Activated CD4-positive, alpha-beta T cell treated with anti-CD3 and anti-CD28 coated beads, Interleukin-2, Interleukin-6, amounts not matched to agents 100 ng/mL and 50 ng/mL, durations not matched to agents 16 hours and 8 hours (primary cell): ENCODE data around the gene AGO1.
"Not testable (repeated sequence)": the region's sequence is repeated elsewhere in the genome, so short reads cannot be mapped to it uniquely, and the experiment has no call there.

Experiments used
- DNase-seq: peaks from one replicate; pipeline ENCODE4 v3.0.0-alpha.2; 2020

Gene AGO1

DNA sequence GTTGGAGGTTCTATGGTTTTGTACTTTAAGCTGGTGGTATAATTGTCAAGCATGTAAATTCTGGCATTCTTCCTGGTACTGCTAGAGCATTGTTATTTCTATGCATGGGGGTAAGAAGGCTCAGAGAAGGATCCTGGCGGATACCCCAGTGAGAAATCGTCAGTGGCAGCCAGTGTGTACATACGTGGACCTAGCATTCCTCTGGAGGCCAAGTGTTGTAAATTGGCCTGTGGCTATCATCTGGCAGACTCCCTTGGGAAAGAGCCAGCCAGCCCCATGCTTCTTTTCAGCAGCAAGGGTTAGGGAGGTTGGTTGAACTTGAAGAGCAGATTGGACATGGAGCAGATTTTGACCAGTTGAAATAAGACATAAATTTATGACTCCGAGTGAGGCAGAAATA is 42.7 kb downstream of the AGO1 start:
- no peak for DNase-seq

DNA sequence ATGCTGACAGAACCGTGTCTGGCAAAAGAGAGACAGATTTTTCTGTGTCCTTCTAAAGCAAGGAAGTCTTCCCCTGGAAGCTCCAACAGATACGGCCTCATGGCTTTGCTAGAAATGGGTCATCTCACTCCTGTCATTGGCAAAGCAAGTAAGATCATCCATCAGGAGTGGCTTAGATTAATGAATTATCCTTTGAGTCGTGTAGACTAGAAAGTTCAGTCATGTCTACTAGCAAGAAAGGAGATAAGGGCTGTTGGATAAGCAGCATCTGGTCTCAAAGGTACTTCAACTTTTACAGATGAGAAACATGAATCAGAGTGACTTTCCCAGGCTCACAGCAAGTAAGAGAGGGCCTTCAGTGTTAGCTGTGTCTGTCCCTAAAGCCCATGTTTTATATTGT is 44.5 kb downstream of the AGO1 start:
- DNase-seq = no peak

DNA sequence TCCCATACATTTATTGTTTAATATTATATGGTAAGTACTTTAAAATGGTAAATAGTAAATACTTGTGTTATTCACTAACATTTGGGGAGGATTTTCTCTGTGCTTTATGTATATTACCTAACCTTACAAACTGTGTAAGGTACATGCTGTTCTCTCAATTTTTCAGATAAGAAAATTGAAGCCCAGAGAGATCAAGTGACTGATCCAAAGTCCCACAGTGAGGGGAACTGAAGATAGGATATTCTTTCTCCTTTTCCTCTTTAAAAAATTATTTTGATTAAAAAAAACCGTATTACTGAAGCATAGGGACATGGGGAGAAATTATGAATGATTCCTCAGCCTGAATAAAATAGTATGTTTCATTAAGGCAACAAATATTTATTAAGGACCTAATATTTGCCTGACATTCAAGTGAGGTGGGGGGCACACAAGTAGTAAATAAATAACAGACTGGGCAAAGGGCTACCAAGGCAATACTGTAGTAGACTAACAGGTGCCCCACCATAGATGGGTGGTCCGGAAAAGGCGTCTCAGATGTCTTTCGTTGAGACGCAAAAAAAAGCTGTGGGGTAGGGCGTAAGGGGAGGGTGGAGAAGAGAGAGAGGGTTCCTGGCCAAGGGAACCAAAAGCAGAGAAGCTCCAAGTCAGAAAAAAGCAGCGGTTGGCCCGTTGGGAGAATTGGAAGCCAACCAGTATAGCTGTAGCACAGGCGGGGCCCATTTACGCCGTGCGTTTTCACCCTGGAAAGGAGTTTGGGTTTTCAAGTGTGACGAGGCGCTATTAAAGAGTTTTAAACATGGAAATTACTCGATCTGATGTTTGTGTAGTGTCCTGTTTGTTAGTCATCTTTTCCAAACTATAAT is 47.0 kb downstream of the AGO1 start:
- peak; percentile 38 for DNase-seq

DNA sequence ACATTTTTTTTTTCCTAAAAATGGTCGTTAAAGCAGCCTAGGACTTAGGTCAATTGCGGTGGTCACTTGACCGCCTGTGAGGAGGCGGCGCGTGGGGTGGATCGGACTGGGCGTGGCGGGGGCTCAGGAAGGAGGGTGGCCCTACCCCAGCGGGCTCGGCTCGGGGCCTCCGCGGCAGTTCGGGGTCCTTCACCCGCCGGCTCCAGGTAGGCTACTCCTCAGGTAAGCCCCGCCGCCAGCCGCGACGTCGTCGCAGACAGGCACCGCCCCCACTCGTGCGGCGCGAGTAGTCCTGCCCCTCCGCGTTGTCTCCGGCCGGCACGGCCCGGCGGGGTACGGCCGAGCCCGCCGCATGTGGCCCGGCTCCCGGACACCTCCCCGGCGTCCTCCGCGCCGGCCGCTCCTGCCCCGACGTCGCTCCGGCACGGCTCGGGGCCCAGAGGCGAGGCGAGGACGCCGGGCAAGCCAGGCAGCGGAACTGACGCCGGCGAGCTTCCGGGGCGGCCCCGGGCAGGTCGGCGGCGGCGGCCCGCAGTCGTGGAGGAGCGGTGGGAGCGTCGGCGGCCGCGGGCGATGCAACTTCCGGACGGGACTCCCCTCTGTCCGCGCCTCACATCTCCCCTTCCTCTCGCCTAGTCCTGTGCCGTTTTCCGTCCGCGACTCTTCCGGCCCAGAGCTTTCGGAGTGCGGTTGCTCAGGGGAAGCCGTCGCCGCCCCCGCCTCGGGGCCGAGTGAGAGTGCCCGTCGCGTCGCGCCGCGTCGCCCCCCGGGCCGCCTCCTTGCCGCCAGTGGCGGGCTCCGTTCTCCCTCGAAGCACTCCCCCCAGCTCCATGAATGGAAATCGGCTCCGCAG is 47.8 kb downstream of the AGO1 start, which contains the start of gene AGO3:
Gene AGO3 (plus strand): TSS at position 513 of the 853 bp plus-strand sequence. CDS start 322 bp downstream, at position 835.
- peak; percentile 92 for DNase-seq

DNA sequence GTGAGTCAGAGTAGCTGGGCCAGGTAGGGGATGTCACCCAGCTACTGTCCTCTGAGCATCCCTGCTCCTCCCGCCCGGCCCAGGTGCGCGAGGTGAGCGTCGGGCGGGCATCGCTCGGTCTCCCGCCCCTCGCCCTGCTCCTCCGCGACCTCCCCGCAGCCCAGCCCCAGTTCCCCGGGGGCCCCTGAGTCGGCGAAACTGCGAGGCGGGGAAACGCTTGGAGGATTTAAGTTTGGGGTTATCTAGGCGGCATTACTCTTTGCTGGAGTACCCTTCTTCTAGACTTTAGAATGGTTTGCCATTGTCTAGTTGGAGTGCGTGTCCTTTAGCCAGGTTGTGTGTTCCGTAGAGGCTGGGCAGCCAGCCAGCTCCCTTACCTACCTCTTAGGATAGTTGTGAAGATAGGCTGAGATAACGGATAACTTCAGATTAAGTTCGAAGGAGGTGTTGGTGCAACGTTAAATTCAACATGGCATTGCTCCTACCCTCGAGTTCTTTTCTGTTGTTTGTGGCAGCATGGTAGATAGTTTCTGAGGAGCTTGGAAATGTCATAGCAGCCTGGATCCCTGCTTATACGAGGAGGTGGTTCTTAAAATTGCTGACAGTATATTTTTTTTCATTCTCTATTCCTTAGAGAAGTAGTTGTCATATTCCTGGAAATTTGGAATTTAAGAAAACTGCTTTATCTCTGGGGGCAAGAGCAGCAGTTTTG is 48.6 kb downstream of the AGO1 start:
- DNase-seq = no peak

DNA sequence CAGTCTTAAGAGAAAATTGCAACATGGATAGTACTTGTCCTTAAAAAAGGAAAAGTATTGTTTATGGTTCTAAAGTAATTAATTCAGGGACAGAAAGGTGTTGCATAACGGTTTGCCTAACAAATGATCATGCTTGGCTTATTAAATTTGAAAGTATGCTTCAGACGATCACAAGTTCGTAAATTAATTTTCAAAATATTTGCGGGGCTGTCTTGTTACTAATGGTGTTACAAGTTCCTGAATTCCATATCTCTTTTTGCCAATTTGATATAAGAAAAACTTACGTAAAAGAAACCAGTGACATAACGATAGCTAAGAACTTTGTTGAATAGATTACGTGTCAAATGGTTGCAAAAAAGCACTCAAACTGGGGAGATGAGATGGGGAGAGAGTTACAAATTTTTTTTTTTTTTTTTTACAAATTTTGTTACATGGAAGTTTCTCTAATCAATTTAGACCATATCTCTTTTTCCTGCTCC is 49.2 kb downstream of the AGO1 start:
- no peak for DNase-seq

DNA sequence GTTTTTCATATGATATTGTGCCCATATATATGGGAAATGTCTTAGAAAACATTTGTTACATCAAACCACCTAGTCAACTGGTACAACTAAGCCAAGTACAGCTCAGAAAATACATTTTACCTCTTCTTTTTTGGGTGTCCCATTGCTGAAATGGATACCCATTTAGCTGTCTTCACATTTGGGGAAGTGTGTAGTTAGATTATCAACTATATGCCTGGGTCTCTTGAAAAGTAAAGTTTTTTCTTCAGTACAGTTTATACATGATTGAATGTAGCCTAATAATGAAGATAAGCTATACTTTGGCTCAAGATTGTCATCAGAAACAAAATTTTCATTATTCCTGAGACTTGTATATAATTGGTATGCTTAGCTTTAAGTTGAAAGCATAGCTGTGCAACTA is 49.9 kb downstream of the AGO1 start:
- DNase-seq = no peak

DNA sequence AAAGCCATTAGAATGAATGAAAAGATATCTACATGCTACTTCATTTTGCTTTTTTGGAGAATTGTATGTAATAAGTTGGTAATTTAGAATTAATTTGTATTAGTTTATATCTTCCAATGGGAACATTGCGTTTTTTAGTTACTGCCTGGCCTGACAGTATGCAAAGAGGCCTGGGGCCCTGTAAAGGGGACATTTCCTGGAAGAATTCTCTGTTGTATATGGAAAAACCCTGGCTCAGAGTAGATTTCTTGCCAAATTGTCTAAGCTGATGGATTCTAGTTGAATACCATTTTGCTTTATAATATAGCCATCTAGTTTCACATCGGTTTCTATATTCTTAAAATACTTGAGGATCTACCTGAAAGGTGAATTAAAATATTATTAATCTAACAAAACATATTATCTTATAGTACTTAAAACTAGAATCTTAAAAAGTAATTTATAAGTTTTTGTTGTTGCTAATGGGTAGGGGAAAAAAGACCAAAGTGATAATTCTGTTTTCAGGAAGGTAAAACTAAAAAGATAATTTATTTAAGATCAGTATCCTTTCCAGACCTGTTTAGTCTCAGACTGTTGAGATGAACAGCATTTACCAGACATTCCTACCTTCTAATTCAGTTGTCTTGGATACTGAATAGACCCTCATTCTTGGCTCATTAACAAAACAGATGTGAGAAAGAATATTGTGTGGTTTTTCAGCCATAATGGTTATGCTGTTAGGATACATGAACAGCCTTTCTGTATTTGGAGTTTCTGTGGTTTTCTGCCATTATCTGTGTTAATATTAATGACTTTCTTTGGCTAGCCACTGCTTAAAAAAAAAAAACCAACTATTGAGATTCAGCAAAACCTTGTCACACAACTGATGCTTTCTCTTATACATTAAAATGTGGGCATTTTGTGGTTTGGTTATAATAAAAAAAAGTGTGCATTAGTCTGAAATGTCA is 52.7 kb downstream of the AGO1 start:
- no peak for DNase-seq

DNA sequence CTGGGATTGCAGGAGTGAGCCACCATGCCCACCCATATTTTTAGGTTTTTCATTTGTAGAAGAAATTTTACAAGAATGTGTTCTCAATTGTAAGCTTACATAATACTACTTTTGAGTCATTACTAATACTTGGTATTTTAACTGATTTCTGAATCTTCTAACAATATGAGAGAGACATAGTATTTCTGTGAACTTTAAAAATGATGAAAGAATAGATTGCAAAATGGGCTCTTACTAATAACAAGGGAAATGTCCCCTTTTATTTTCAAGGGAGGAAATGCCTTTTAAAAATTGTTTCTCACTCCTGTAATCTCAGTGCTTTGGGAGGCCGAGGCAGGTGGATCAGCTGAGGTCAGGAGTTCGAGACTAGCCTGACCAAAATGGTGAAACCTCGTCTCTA is 53.8 kb downstream of the AGO1 start:
- no peak for DNase-seq

DNA sequence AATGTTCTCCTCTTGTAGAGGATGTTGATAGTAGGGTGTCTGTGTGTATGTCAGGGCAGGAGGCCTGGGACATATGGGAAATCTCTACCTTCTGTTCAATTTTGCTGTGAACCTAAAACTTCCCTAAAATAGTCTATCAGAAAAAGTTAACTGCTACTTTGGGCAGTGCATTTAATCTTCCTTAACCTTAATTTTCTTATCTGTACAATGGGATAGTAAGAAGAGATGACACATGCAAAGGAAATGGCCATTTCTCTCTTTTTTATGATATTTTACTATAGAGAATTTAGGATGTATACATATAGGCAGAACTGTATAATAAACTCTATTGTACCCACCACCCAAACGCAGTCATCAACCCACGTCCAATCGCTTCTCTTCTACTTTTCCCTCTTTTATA is 56.5 kb downstream of the AGO1 start:
- DNase-seq = no peak

DNA sequence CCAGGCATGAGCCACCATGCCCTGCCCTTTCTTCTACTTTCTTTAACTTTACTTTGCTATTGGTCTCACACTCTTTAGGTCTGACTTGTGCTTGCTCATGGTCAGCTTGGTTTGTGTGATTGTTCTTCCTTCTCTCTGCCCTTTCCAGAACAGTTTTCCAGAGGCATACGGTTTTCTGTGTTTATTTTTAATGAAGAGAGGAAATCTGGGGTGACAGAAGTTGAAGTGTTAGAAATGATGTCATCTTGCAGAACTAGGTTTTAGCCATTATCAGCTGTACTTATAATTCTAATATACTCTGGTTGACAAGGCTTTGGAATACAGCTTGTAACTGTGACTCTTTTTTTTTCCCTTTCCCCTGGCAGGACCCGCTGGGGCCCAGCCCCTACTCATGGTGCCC is 62.3 kb downstream of the AGO1 start:
- no peak for DNase-seq

DNA sequence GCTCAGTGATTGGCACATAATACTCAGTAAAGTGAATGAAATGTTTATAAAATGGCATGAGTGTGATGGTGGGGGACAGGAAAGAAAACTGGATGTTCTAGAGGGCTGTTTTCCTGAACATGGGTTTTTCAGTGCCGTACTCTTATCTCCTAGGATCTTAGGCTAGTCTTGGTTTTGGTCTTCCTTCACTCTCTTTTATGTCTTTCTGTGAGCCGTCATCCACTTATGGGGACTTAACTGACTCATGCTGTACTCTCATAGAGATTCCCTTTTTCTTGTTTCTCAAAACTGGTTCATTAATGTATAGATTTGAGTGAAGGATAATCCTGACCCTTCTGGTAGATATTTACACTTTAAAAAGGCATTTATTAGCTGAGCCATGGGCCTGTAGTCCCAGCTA is 64.5 kb downstream of the AGO1 start:
- peak; percentile 28 for DNase-seq

DNA sequence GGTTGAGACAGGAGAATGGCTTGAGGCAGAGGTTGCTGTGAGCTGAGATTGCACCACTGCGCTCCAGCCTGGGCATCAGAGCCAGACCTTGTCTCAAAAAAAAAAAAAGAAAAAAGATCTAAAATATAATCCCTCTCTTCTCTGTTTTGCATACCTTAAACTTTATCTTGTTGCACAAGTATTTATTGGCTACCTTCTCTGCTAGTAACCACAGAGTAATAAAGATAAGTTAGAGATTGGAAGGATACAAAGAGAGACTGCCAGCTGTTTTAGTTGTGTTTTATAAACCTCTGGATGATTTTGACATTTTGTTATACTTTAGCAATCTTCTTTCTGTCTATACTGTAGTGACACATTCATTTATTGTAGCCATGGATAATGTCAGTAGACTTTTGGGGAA is 75.5 kb downstream of the AGO1 start:
- DNase-seq = no peak

DNA sequence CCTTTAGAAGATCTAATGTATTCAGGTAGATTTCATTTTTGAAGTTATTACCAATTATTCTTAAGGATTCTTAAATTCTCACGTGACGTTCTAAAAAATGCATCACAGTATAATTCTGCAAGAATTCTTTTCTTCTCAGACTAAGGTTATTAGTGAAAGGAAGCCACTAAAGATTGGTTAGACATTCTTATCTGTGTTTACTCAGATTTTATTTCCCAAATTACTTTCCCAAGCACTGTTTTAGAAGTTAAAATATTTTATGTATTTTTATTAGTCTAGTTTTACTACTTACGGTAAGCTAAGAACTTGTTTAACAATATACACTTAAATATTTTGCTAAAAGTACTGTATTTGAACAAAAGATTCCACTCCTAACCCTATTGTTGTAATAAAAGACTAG is 76.3 kb downstream of the AGO1 start:
- no peak for DNase-seq

DNA sequence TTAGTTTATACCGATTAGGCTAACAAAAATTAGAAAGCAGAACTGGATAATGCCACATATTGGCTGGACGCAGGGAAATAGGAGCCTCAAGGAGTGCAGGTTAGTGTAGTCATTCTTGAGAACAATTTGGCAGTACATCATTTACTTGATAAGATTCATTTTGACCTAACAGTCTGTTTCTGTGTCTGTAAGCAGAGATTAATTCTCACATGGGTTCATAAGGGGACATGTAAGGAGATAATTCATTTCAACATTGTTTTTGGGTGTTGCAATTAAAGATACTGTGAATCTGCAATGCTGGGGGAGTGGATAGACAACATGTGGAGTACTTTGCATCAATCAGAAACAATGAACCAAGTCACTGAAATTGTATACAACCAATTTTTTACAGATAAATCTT is 79.9 kb downstream of the AGO1 start:
- DNase-seq = no peak

DNA sequence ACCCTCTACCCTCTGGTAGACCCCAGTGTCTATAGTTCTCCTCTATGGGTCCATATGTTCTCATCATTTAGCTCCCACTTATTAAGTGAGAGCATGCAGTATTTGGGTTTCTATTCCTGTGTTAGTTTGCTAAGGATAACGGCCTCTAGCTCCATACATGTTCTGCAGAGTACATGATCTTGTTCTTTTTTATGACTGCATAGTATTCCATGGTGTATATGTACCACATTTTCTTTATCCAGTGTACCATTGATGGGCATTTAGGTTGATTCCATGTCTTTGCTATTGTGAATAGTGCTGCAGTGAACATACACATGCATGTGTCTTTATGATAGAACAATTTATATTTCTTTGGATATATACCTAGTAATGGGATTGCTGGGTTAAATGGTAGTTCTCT is 81.3 kb downstream of the AGO1 start:
- DNase-seq = not testable (repeated sequence)

DNA sequence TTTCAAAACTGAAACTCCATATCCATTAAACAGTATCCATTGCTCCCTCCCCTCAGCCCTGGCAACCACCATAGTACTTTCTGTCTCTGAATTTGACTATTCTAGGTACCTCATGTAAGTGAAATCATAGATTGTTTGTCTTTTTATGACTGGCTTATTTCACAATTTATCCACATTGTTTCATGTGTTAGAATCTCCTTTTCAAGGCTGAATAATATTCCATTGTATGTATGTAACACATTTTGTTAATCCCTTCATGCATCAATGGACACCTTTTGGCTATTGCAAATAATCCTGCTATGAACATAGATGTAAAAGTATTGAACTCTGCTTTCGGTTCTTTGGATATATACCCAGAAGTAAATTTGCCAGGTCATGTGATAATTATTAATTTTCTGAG is 85.4 kb downstream of the AGO1 start:
- DNase-seq = no peak

DNA sequence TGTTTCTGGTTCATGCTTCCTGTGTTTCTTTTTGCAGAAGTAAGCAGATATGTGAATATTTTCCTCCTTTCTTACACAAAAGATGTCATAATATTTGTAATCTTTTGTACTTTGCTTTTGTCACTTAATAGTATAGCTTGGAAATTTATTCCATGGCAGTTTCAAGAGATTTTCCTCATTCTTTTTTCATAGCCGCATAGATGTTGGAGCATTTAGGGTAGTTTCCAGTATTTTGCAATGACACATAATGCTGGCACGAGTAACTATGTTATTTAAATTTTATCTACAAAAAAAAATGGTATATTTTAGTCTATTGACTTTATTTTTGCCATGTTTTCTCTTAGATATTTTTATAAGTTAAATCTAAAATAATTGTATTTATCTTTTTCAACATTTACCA is 88.6 kb downstream of the AGO1 start:
- no peak for DNase-seq

DNA sequence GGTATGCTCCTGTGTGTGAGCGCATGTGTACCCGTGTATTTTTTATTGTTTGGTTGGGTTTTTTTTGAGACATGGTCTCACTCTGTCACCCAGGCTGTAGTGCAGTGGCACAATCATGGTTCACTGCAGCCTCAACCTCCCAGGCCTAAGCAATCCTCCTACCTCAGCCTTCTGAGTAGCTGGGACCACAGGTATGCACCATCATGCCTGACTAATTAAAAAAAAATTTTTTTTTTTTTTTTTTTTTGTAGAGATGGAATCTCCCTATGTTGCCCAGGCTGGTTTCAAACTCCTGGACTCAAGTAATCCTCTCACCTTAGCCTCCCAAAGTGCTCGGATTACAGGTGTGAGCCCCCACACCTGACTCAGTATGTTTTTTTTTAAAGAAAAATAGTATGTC is 89.6 kb downstream of the AGO1 start:
- not testable (repeated sequence) for DNase-seq

DNA sequence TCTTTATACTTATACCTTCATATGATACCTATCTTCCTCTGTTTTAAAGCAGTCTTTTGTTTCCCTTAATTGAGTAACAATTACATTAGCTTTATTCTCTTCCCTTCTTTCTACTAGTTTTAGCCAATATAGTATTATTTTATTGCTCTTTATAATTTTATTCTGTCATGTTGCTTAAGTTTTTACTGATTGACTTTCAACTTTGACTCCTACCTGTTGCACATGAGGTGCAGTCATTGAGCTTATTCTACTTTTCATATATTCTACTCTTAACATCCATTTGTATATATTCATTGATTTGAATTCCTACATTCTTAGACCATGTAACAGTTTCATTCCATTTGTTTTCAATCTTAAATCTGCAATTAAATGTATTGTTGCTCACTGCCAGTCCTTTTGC is 97.1 kb downstream of the AGO1 start:
- no peak for DNase-seq
